ENCODE results near the gene UBE2S. TPM values are rescaled to one million over a fixed set of nuclear protein-coding genes. Genes with fewer than 3 reads are reported as not detected.
"Not testable (repeated sequence)": the region's sequence is repeated elsewhere in the genome, so short reads cannot be mapped to it uniquely, and the experiment has no call there.

The UBE2S gene
- total RNA-seq (2014; rRNA removed), result 254 and 267 TPM in 2 replicates
- 152 TPM for polyA plus RNA-seq (2012)

DNA sequence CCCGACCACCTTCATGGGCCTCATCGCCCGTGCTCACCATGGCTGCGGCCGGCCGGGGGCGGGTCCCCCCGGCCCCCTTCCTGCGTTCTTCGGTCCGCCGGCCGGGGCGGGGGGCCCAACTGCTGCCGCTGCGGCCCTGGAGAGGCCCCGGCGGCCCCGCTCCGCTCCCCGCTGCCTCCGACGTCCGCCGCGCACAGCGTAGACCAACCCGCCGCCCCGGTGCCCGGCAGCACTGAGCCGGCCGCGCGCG is at the start of gene UBE2S:
TSS of gene UBE2S (minus strand) at position 239 of the 250 bp plus-strand sequence. CDS start at position 40, 199 bp downstream.
- DNase-seq (ENCODE audit: low read depth), result not testable (repeated sequence)

GRCh38 chr19:55456347-55456746 is 48.8 kb upstream of the UBE2S start:
- no peak for DNase-seq (ENCODE audit: low read depth)

- DNase-seq (ENCODE audit: low read depth), result no peak
These were observed 48.1 kb upstream of the UBE2S start for GRCh38 chr19:55455576-55456235.

- DNase-seq (ENCODE audit: low read depth), result peak; percentile 37
These were observed 47.2 kb upstream of the UBE2S start for GRCh38 chr19:55454787-55455243.

- no peak for DNase-seq (ENCODE audit: low read depth)
These were observed 46.1 kb upstream of the UBE2S start for GRCh38 chr19:55453511-55454260.

DNA sequence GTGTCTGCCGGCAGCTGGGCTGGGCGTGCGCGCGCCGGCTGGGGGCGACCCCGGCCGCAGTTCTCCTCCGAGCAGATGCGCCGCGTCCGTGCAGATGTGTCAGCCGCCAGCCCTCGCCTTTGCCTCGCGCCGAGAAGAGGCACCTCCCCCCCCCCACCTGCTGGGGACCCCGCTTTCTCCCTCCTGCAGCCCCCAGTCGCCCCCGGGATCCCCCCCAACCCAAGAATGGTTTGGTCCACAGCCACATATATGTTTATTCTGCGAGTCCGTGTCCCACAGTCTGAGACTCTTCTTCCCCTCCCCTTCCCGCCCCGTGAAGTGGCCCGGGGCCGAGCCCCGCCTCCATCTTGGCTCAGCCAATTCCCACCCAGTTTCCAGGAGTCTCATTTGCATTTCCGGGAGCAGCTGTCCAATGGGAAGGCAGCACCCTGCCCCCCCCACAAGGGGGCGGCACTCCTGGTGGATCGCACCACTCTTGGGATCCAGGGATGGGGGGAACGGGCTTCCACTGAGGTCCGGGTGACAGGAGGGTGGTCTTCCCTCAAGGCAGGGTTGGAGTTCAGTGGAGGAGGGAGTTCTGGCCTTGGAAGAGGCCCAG is 45.3 kb upstream of the UBE2S start:
- DNase-seq (ENCODE audit: low read depth), result peak; percentile 69

GRCh38 chr19:55451965-55452748 is 44.6 kb upstream of the UBE2S start:
- no peak for DNase-seq (ENCODE audit: low read depth)

DNA sequence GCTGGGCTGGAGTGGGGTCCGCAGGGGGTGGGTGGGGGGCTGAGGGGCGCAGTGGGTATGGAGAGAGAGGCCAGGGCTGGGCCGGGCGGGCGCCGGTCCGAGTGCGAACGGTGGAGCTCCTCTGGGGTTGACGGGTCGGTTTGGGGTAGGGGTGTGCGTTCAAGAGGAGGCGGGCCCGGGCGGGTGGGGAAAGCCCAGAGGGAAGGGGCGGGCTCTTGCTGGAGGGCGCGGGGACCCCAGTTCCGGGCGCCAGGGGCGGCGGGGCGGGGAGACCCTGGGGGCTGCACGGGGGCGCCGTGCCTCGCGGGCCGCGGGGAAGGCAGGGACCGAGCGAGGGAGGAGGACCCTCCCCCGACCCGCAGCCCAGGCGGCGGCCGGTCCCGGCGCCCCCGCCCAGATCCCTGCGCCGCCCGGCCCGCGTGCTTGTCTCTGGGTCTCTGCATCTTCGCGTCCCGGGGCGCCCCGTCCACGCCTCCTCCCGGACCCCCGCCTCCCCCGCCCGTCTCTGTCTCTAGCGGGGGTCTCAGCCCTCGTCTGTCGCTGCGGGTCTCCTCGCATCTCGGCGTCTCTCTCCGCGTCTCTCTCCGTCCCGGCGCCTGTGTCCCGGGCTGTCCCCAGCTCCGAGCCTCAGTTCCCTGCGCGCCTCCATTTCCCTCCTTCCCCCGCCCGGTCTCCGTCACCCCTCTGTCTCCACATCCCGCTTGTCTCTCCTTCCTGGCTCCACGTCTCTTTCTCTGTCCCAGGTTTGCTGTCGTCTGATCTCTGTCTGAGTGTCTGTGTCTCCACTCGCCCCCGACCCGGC is 43.8 kb upstream of the UBE2S start:
- DNase-seq (ENCODE audit: low read depth), result no peak

- DNase-seq (ENCODE audit: low read depth), result no peak
These were observed 41.9 kb upstream of the UBE2S start for GRCh38 chr19:55449469-55449868.

GRCh38 chr19:55448175-55448490 is 40.5 kb upstream of the UBE2S start:
- not testable (repeated sequence) for DNase-seq (ENCODE audit: low read depth)

GRCh38 chr19:55447421-55448174 is 40.0 kb upstream of the UBE2S start:
- DNase-seq (ENCODE audit: low read depth), result peak; percentile 52

DNA sequence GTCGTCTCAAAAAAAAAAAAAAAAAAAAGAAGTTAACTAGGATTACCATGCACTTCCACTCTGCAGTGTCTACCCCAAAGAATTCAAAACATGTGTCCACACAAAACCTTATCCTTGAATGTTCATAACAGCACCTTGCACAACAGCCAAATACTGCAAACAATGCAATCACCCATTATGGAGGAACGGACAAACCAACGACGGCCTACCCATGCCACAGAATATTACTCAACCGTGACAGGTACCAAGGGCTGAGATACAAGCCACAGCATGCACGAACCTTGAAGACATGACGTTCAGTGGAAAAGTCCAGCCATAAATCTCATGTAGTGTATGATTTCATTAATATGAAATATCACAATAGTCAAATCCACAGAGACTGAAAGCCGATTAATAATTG is 38.5 kb upstream of the UBE2S start:
- DNase-seq (ENCODE audit: low read depth), result no peak

GRCh38 chr19:55444646-55445045 is 37.1 kb upstream of the UBE2S start:
- no peak for DNase-seq (ENCODE audit: low read depth)

DNA sequence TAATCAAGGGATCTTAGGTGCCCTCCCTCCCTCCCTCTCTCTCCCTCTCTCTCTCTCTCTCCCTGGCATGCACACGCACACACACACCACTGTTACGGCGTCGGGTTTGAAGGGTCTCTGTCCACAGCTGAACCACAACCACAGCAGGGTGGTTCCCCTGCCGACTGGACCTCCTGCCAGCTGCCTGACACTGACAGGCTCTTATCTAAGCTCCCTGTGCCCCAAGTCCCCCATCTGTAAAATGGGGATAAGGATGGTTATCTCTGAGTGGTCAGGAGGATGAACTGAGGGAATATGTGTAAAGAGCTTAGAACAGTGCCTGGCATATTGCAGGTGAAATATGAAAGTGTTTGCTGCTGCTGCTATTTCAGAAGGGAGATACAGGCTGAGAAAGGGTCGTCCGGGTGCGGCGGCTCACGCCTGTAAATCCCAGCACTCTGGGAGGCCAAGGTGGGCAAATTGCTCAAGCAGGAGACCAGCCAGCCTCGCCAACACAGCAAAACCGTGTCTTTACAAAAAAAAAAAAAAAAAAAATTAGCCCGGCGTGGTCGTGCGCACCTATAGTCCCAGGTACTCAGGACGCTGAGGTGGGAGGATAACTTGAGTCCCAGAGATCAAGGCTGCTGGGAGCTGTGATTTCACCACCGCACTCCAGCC is 36.4 kb upstream of the UBE2S start:
- no peak for DNase-seq (ENCODE audit: low read depth)

GRCh38 chr19:55443045-55443823 is 35.6 kb upstream of the UBE2S start, which contains the start of gene SHISA7:
TSS of gene SHISA7 (minus strand) at chr19:55443300. CDS start at chr19:55442863, 437 bp downstream.
- DNase-seq (ENCODE audit: low read depth), result no peak

DNA sequence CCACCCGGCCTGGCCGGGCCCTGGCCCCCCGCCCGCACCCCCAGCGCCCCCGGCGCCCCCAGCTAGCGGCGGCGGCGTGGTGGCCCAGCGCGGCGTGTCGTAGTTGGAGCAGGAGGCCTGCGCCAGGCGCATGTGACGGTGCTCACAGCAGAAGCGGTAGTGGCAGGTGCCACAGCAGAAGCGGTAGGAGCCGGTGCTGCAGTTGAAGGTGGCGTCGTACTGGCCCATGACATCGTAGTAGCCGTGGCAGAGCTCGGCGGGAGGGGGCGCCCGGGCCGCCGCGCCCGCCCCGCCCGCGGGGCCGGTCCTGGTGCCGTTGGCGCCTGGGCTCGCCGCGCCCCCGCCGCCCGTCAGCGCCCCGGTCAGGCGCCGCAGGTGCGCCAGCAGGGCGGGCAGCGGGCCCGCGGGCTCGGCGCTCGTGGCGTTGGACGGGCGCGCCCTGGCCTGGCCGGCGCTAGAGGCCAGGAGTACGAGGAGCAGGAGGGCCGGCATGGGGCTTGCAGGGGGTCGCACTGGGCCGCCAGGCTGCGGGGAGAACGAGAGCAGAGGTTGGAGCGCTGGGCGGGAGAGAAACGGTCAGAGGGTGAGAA is 34.9 kb upstream of the UBE2S start:
- DNase-seq (ENCODE audit: low read depth), result no peak

- DNase-seq (ENCODE audit: low read depth), result no peak
These were observed 34.2 kb upstream of the UBE2S start for GRCh38 chr19:55441692-55442321.

DNA sequence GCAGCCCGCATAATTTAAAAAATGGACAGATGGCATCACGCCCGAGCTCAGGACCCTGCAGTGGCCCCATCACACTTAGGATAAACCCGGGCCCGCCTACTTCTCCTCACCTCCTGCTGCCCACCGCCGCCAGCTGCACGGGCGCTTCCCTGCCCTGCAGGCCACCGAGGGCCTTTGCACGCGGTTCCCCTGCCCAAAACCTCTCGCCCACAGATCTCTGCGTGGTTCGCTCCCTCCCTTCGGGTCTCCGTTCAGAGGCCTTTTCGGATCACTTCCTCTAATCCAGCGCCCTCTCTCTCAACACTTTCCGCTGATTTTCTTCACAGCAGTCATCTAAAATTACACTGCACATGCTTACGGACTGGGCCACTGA is 33.7 kb upstream of the UBE2S start:
- DNase-seq (ENCODE audit: low read depth), result no peak
